A549 (cell line): Measurements from ENCODE around the gene SORCS1. TPM values are rescaled to one million over a fixed set of nuclear protein-coding genes. Genes with fewer than 3 reads are reported as not detected.

Experiments
- ATAC-seq, 2 experiments: fragments of 200-7000 bp in 1 of 2; fragments of >200 bp in 1 of 2; cut with Nextera tagmentation in 1 of 2; cut with Tn5 transposase in 1 of 2; 3 replicates each; pipeline versions ENCODE4 v1.8.0 to v1.9.1; 2018 to 2020; ENCODE audit warnings: mild to moderate bottlenecking in 1 of 2, moderate library complexity in 1 of 2
- CTCF ChIA-PET: fragments of 300-600 bp; sonication (Branson Sonifier 250); formaldehyde crosslinking; extraction: SDS; loops from one replicate; lab custom pipeline; 2021; ENCODE audit warnings: antibody characterized with exemption, inconsistent platforms; lab: Yijun Ruan, JAX
- POLR2A ChIA-PET: fragments of 350-600 bp; formaldehyde crosslinking; extraction: SDS; loops from one replicate; lab custom pipeline; 2021; ENCODE audit warnings: antibody characterized with exemption, inconsistent platforms; lab: Yijun Ruan, JAX
- DNase-seq, 2 experiments: peaks; one replicate each; pipeline versions ENCODE4 v3.0.0 to v3.0.0-alpha.2; 2011 to 2016; ENCODE audit warnings: low read depth in 1 of 2, low spot score in 1 of 2
- FAIRE-seq: peaks from 2 replicates; lab custom pipeline; 2011; peaks lifted over from hg19 to GRCh38; lab: Jason Lieb, UNC
- H3K27ac ChIP-seq, 2 experiments: fragments of >200 bp; sonication (Bioruptor Twin); formaldehyde crosslinking; 3 replicates each; pipeline ENCODE4 v1.5.1; 2016 to 2017
- H3K4me1 ChIP-seq: fragments of >200 bp; sonication (Bioruptor Twin); formaldehyde crosslinking; 3 replicates; pipeline ENCODE4 v1.6.1; 2016
- H3K4me2 ChIP-seq: fragments of >200 bp; sonication (Bioruptor Twin); formaldehyde crosslinking; 3 replicates; pipeline ENCODE4 v1.6.1; 2016
- H3K4me3 ChIP-seq: fragments of >200 bp; sonication (Bioruptor Twin); formaldehyde crosslinking; 3 replicates; pipeline ENCODE4 v1.5.1; 2016
- H3K9me3 ChIP-seq: fragments of >200 bp; sonication (Bioruptor Twin); formaldehyde crosslinking; 3 replicates; pipeline ENCODE4 v1.6.1; 2016
- ATOH8 ChIP-seq: fragments of 250-450 bp; sonication (Bioruptor Pico); IDR thresholded peaks from 2 replicates; pipeline ENCODE4 v1.5.0; 2020; ENCODE audit warnings: low read depth, mild to moderate bottlenecking, moderate library complexity
- BHLHE40 ChIP-seq: IDR thresholded peaks from 2 replicates; pipeline ENCODE4 v1.6.1; 2012; ENCODE audit warnings: low read depth, low read length, inconsistent platforms
- CHD4 ChIP-seq: fragments of 200-600 bp; sonication (generic); IDR thresholded peaks from 2 replicates; pipeline ENCODE4 v1.6.1; 2016; ENCODE audit warnings: antibody characterized with exemption, mild to moderate bottlenecking, borderline replicate concordance
- EHF ChIP-seq: fragments of 250-450 bp; sonication (Bioruptor Pico); IDR thresholded peaks from 2 replicates; pipeline ENCODE4 v1.5.0; 2020; ENCODE audit warnings: mild to moderate bottlenecking
- EHMT2 ChIP-seq: fragments of 200-600 bp; sonication (generic); IDR thresholded peaks from 2 replicates; pipeline ENCODE4 v1.6.1; 2016; ENCODE audit warnings: antibody characterized with exemption, low read depth, mild to moderate bottlenecking, moderate library complexity
- FOXS1 ChIP-seq: fragments of 250-450 bp; sonication (Bioruptor Pico); IDR thresholded peaks from 2 replicates; pipeline ENCODE4 v1.5.0; 2020; ENCODE audit warnings: mild to moderate bottlenecking, moderate library complexity
- GATA3 ChIP-seq: IDR thresholded peaks from 2 replicates; pipeline ENCODE4 v1.6.1; 2012; ENCODE audit warnings: borderline replicate concordance
- HDAC2 ChIP-seq: fragments of 200-600 bp; sonication (generic); IDR thresholded peaks from 2 replicates; pipeline ENCODE4 v1.6.1; 2016
- HMGXB4 ChIP-seq: fragments of 250-450 bp; sonication (Bioruptor Pico); IDR thresholded peaks from 2 replicates; pipeline ENCODE4 v1.5.0; 2021; ENCODE audit warnings: mild to moderate bottlenecking, moderate library complexity, borderline replicate concordance
- HOXA7 ChIP-seq: fragments of 250-450 bp; sonication (Bioruptor Pico); IDR thresholded peaks from 2 replicates; pipeline ENCODE4 v1.5.0; 2020; ENCODE audit warnings: mild to moderate bottlenecking, moderate library complexity
- JUN ChIP-seq, 2 experiments: fragments of >200 bp; sonication (Bioruptor Twin); formaldehyde crosslinking; IDR thresholded peaks; 2 replicates in 1 of 2; 3 replicates in 1 of 2; pipeline ENCODE4 v1.6.1; 2016 to 2017
- JUNB ChIP-seq: fragments of >200 bp; sonication (Bioruptor Twin); formaldehyde crosslinking; IDR thresholded peaks from 2 replicates; pipeline ENCODE4 v1.6.1; 2016
- KDM1A ChIP-seq: fragments of 200-600 bp; sonication (generic); IDR thresholded peaks from 2 replicates; pipeline ENCODE4 v1.6.1; 2016; ENCODE audit warnings: low read depth, mild to moderate bottlenecking
- KDM5A ChIP-seq: fragments of 200-600 bp; sonication (generic); IDR thresholded peaks from 2 replicates; pipeline ENCODE4 v1.6.1; 2016; ENCODE audit warnings: antibody characterized with exemption, mild to moderate bottlenecking
- MAZ ChIP-seq: fragments of 150-350 bp; IDR thresholded peaks from 2 replicates; pipeline ENCODE4 v1.6.1; 2014; ENCODE audit warnings: antibody characterized with exemption, low read depth, low read length, borderline replicate concordance
- MYC ChIP-seq: IDR thresholded peaks from 2 replicates; pipeline ENCODE4 v1.6.1; 2012; ENCODE audit warnings: mild to moderate bottlenecking, inconsistent platforms, low read length, improper control_type of control experiment, borderline replicate concordance
- NFE2L2 ChIP-seq: fragments of 150-350 bp; conservative IDR thresholded peaks from 2 replicates; pipeline ENCODE4 v1.6.1; 2014; ENCODE audit warnings: low read length
- NPAS2 ChIP-seq: fragments of 250-450 bp; sonication (Bioruptor Pico); IDR thresholded peaks from 2 replicates; pipeline ENCODE4 v1.8.0; 2022; ENCODE audit warnings: mild to moderate bottlenecking, moderate library complexity, borderline replicate concordance
- NR3C1 ChIP-seq: fragments of >200 bp; sonication (Bioruptor Twin); formaldehyde crosslinking; IDR thresholded peaks from 3 replicates; pipeline ENCODE4 v1.6.1; 2017
- PBX3 ChIP-seq: IDR thresholded peaks from 2 replicates; pipeline ENCODE4 v1.6.1; 2012
- PHF8 ChIP-seq: fragments of 200-600 bp; sonication (generic); IDR thresholded peaks from 2 replicates; pipeline ENCODE4 v1.6.1; 2016; ENCODE audit warnings: low read depth, mild to moderate bottlenecking, antibody characterized with exemption, moderate library complexity, borderline replicate concordance
- POLR2A ChIP-seq: IDR thresholded peaks from 2 replicates; pipeline ENCODE4 v1.6.1; 2012; ENCODE audit warnings: mild to moderate bottlenecking, low read length
- RCOR1 ChIP-seq: fragments of 150-350 bp; IDR thresholded peaks from 2 replicates; pipeline ENCODE4 v1.6.1; 2014; ENCODE audit warnings: antibody characterized with exemption, low read length, low read depth
- RFX5 ChIP-seq: fragments of 450-650 bp; IDR thresholded peaks from 2 replicates; pipeline ENCODE4 v1.7.1; 2014; ENCODE audit warnings: antibody characterized with exemption, mild to moderate bottlenecking, moderate library complexity
- RNF2 ChIP-seq: fragments of 200-600 bp; sonication (generic); IDR thresholded peaks from 2 replicates; pipeline ENCODE4 v1.6.1; 2016; ENCODE audit warnings: low read depth, mild to moderate bottlenecking, antibody characterized with exemption, moderate library complexity, borderline replicate concordance
- SMC3 ChIP-seq: fragments of >200 bp; sonication (Bioruptor Twin); formaldehyde crosslinking; IDR thresholded peaks from 3 replicates; pipeline ENCODE4 v1.6.1; 2018; ENCODE audit warnings: inconsistent platforms
- TFCP2L1 ChIP-seq: fragments of 250-450 bp; sonication (Bioruptor Pico); IDR thresholded peaks from 2 replicates; pipeline ENCODE4 v1.5.0; 2021; ENCODE audit warnings: mild to moderate bottlenecking
- TP53 ChIP-seq: fragments of 250-450 bp; sonication (Bioruptor Pico); IDR thresholded peaks from 2 replicates; pipeline ENCODE4 v1.5.0; 2021; ENCODE audit warnings: mild to moderate bottlenecking, moderate library complexity
- USF2 ChIP-seq: fragments of 450-650 bp; IDR thresholded peaks from 2 replicates; pipeline ENCODE4 v1.6.1; 2014; ENCODE audit warnings: antibody characterized with exemption
- ZFP36 ChIP-seq: fragments of 450-650 bp; IDR thresholded peaks from 2 replicates; pipeline ENCODE4 v1.6.1; 2014; ENCODE audit warnings: borderline replicate concordance; ENCODE audit not compliant: partially characterized antibody
- WGBS: methylation state at CpG from one replicate; pipeline ENCODE4 v1.1.6; 2017; ENCODE audit errors: missing lambda C conversion rate; 5-methylcytosine and 5-hydroxymethylcytosine counted together
- polyA plus RNA-seq, 4 experiments: library from polyadenylated mRNA; depleted of rRNA in 3 of 4; stranded (reverse); fragments of >200 nt; fragmentation: RNase III in 1 of 4; extraction: RNeasy Plus Mini Kit Qiagen cat#74134 plus additional on column Dnase treatment in 1 of 4; gene quantifications; 2 replicates in 3 of 4; 3 replicates in 1 of 4; pipeline ENCODE4 v1.2.3, GENCODE V29; 2011 to 2017

Gene SORCS1
- polyA plus RNA-seq, 2 of the 4 experiments (the other 2 are of a cell fraction) = not detected

- ChIA-PET CTCF (no interaction called here), POLR2A (no interaction called here)
- H3K4me1 ChIP-seq = no peaks in the 10 kb centered on the region
- TF ChIP-seq EHF (CRISPR knock-in tag) = no peak
- no peak for TF ChIP-seq SMC3
- TF ChIP-seq PBX3 = no peak
- no peak for TF ChIP-seq JUN (IDR thresholded peaks at IDR 0.05)
- TF ChIP-seq ZFP36 = no peak
- no peak for TF ChIP-seq TP53 (CRISPR knock-in tag)
- no peak for TF ChIP-seq HMGXB4 (CRISPR knock-in tag)
- no peak for TF ChIP-seq JUNB
- no peak for TF ChIP-seq KDM1A
- TF ChIP-seq RFX5 = no peak
- TF ChIP-seq ATOH8 = no peak
- no peak for TF ChIP-seq NFE2L2
- no peak for TF ChIP-seq NPAS2
- TF ChIP-seq FOXS1 (CRISPR knock-in tag) = no peak
- TF ChIP-seq NR3C1 = no peak
- no peak for TF ChIP-seq HOXA7 (CRISPR knock-in tag)
- TF ChIP-seq POLR2A = no peak
- TF ChIP-seq RCOR1 = no peak
- TF ChIP-seq RNF2 = no peak
- no peak for TF ChIP-seq BHLHE40
- no peak overlapping the region for H3K27ac ChIP-seq
- DNase-seq = no peak
- 8% methylated on average over 4 of the region's 4 CpGs for WGBS
- ATAC-seq = no peak
- no peak for FAIRE-seq
- H3K4me3 ChIP-seq = no peak overlapping the region
- no peaks in the 10 kb centered on the region for H3K9me3 ChIP-seq
- no peak overlapping the region for H3K4me2 ChIP-seq
Observed at GRCh38 chr10:106576534-106576933, 588.0 kb downstream of the SORCS1 start.

GRCh38 chr10:106573106-106573505, 591.4 kb downstream of the SORCS1 start:
- FAIRE-seq = no peak

More at GRCh38 chr10:106573106-106573505, 591.4 kb downstream of the SORCS1 start:
- WGBS = 8% methylated on average over 5 of the region's 5 CpGs
- ChIA-PET POLR2A (no interaction called here), CTCF (no interaction called here)
- Histone ChIP-seq H3K9me3 (no peaks in the 10 kb centered on the region; the same call in 2 of the 3 replicates), H3K27ac (no peak overlapping the region), H3K4me2 (no peak overlapping the region), H3K4me1 (no peaks in the 10 kb centered on the region), H3K4me3 (no peak overlapping the region)
- ATAC-seq = no peak
- no peak for TF ChIP-seq POLR2A
- TF ChIP-seq CHD4 = no peak
- TF ChIP-seq JUN (IDR thresholded peaks at IDR 0.05) = no peak
- no peak for TF ChIP-seq PHF8
- no peak for TF ChIP-seq RNF2
- no peak for TF ChIP-seq MAZ
- TF ChIP-seq NPAS2 = no peak
- no peak for TF ChIP-seq MYC
- TF ChIP-seq GATA3 = no peak
- TF ChIP-seq TFCP2L1 (CRISPR knock-in tag) = no peak
- no peak for TF ChIP-seq USF2
- TF ChIP-seq HMGXB4 (CRISPR knock-in tag) = no peak
- no peak for TF ChIP-seq HDAC2
- TF ChIP-seq KDM5A = no peak
- TF ChIP-seq TP53 (CRISPR knock-in tag) = no peak
- no peak for TF ChIP-seq EHMT2
- no peak for DNase-seq
